ENCODE data around the gene ZNF316. TPM values are rescaled to one million over a fixed set of nuclear protein-coding genes. Genes with fewer than 3 reads are reported as not detected.
"Not testable (repeated sequence)": the region's sequence is repeated elsewhere in the genome, so short reads cannot be mapped to it uniquely, and the experiment has no call there.

ZNF316 gene
- total RNA-seq, 1 donor from 2014 or later: 21.2 TPM

GRCh38 chr7:6655636-6656385 is 18.7 kb downstream of the ZNF316 start:
- intact Hi-C loops (cut with DNase I): no loop called here
- DNase-seq (ENCODE audit: low spot score): no peak

- DNase-seq (ENCODE audit: low spot score): peak; percentile 69
- intact Hi-C loops (cut with DNase I): no loop called here
Observed at GRCh38 chr7:6656413-6656812, 19.3 kb downstream of the ZNF316 start.

GRCh38 chr7:6658618-6659345 is 21.7 kb downstream of the ZNF316 start:
- intact Hi-C loops (cut with DNase I): no loop called here
- DNase-seq (ENCODE audit: low spot score): no peak

- intact Hi-C loops (cut with DNase I); DNase-seq (ENCODE audit: low spot score): not testable (repeated sequence)
Observed at GRCh38 chr7:6670851-6671250, 33.7 kb downstream of the ZNF316 start.

DNA sequence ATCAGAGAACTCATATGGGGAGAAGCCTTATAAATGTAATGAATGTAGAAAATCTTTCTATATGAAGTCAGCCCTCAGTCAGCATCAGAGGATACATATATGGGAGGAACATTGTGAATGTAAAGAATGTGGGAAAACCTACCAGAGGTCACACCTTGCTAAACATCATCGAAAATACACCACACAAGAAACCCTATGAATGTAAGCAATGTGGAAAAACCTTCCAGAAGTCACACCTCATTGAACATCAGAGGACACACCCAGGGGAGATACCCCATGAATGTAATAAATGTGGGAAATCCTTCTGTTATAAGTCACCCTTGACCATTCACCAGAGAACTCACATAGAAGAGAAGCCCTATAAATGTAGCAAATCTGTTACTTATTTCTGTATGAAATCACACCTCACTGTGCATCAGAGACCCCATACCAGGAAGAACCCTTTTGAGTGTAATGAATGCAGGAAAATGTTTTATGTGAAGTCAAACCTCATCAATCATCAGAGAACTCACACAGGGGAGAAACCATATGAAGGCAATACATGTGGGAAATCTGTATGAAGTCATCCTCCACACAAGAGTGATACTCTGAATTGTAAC is 38.8 kb downstream of the ZNF316 start:
- intact Hi-C loops (cut with DNase I): no loop called here
- no peak for DNase-seq (ENCODE audit: low spot score)

DNA sequence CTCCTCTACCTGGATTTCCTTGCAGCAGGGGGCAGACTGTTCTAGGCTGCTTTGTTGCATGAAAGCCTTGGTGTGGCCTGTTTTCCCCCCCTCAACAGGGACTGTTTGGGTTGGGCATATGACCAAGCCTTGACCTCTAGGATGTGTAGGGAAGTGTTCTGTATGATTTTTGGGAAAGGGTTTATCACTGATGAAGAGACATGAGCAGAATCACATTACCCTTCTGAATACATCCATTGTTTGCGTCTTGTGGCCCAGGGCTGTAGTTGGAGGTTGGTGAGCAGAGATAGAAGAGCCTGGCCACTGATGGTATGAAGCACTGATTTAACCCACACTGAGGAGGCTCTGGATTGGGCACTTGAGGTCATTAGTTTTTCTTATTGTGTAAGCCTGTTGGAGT is 43.0 kb downstream of the ZNF316 start:
- no peak for DNase-seq (ENCODE audit: low spot score)
- intact Hi-C loops (cut with DNase I): no loop called here

GRCh38 chr7:6691103-6691502 is 54.0 kb downstream of the ZNF316 start:
- no peak for DNase-seq (ENCODE audit: low spot score)
- intact Hi-C loops (cut with DNase I): no loop called here

DNA sequence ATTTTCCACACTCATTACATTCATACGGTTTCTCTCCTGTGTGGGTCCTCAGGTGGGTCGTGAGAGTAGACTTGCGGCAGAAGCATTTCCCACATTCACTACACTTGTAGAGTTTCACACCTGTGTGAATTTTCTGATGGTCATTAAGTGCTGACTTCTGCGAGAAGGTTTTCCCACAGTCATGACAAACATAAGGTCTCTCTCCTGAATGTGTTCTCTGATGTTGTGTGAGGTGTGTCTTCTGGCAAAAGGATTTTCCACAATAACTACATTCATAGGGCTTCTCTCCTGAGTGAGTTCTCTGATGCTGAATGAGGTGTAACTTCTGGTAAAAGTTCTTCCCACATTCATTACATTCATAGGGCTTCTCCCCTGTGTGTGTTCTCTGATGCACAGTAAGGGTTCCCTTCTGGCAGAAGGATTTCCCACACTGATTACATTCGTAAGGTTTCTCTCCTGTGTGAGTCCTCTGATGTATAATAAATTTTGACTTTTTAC is 54.5 kb downstream of the ZNF316 start:
- intact Hi-C loops (cut with DNase I): no loop called here

GRCh38 chr7:6700793-6701192 is 63.7 kb downstream of the ZNF316 start:
- intact Hi-C loops (cut with DNase I): no loop called here
- DNase-seq (ENCODE audit: low spot score): no peak

More for the DNA sequence above, 54.5 kb downstream of the ZNF316 start:
- DNase-seq (ENCODE audit: low spot score): no peak

DNA sequence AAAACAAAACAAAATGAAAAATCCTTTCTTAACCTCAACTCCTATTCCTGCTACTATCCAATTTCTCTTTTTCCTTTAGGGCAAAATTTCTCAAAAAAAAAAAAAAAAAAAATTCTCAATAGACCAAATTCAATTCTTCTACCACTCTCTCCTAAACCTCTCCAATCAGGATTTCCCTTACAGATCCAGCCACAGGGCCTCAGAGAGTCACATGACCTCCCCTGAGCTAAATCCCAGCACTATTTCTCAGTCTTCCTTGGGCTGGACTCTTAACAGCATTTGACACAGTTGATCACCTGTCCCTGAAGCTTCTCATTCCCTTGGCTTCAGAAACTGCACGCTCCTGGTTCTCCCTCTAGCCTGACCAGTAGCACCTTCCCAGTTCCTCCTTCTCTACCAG is 64.7 kb downstream of the ZNF316 start:
- DNase-seq (ENCODE audit: low spot score): no peak
- intact Hi-C loops (cut with DNase I): no loop called here

Other genes with a start within 250 kb of the ZNF316 start
- 7.3 TPM for gene DAGLB, start 189.4 kb upstream of the ZNF316 start, total RNA-seq
- gene KDELR2, start 153.2 kb upstream of the ZNF316 start, total RNA-seq: 61.2 TPM
- gene GRID2IP, start 85.9 kb upstream of the ZNF316 start, total RNA-seq: not detected
- gene ZDHHC4, start 59.9 kb upstream of the ZNF316 start, total RNA-seq: 34.3 TPM
- 13.6 TPM for gene INTS15, start 47.3 kb upstream of the ZNF316 start, total RNA-seq
- 14.2 TPM for gene ZNF853, start 21.7 kb upstream of the ZNF316 start, total RNA-seq
- 17.7 TPM for gene ZNF12, start 69.6 kb downstream of the ZNF316 start, total RNA-seq
- gene RSPH10B2, start 116.8 kb downstream of the ZNF316 start, total RNA-seq: 0.19 TPM
- gene CCZ1B, start 189.0 kb downstream of the ZNF316 start, total RNA-seq: 32.7 TPM

Measured in cardiac septum (tissue), 1 donor.